Astrocyte of the cerebellum (primary cell): ENCODE data around the gene GMDS.

Source experiments
- DNase-seq: peaks from one replicate; pipeline ENCODE4 v3.0.0-alpha.2; 2011; ENCODE audit warnings: low read depth
- H3K4me3 ChIP-seq: 2 replicates; pipeline ENCODE4 v1.5.1; 2011; ENCODE audit warnings: mild to moderate bottlenecking, low read depth, low read length, moderate library complexity
- in situ Hi-C: cut with HindIII; loops from 2 replicates; pipeline ENCODE4 v1.10.0; 2017; ENCODE audit warnings: low sequenced_read_pairs
- TF ChIP-seq, protein P1 (sequence below): IDR thresholded peaks from 2 replicates; pipeline ENCODE4 v1.5.1; 2012; ENCODE audit warnings: low read length, low read depth, moderate library complexity, mild to moderate bottlenecking; ENCODE audit errors: missing control alignments

Gene GMDS

GRCh38 chr6:1719922-1720321 lies 525.5 kb downstream of the GMDS start:
- in situ Hi-C loops: loop anchor here (5.0 kb wide), 1 partner anchor 67 kb away; no protein-coding TSS in a partner anchor
- TF ChIP-seq, protein P1, sequence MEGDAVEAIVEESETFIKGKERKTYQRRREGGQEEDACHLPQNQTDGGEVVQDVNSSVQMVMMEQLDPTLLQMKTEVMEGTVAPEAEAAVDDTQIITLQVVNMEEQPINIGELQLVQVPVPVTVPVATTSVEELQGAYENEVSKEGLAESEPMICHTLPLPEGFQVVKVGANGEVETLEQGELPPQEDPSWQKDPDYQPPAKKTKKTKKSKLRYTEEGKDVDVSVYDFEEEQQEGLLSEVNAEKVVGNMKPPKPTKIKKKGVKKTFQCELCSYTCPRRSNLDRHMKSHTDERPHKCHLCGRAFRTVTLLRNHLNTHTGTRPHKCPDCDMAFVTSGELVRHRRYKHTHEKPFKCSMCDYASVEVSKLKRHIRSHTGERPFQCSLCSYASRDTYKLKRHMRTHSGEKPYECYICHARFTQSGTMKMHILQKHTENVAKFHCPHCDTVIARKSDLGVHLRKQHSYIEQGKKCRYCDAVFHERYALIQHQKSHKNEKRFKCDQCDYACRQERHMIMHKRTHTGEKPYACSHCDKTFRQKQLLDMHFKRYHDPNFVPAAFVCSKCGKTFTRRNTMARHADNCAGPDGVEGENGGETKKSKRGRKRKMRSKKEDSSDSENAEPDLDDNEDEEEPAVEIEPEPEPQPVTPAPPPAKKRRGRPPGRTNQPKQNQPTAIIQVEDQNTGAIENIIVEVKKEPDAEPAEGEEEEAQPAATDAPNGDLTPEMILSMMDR: no peak
- no peak for DNase-seq
- H3K4me3 ChIP-seq: no peak overlapping the region

- TF ChIP-seq, protein P1: no peak
- DNase-seq: peak; percentile 12
- H3K4me3 ChIP-seq: no peak overlapping the region
- in situ Hi-C loops: no loop called here
These were observed 528.5 kb downstream of the GMDS start for GRCh38 chr6:1716868-1717267.

- DNase-seq: no peak
- TF ChIP-seq, protein P1: no peak
- no peak overlapping the region for H3K4me3 ChIP-seq
- in situ Hi-C loops: no loop called here
These were observed 529.0 kb downstream of the GMDS start for GRCh38 chr6:1716396-1716795.

DNA sequence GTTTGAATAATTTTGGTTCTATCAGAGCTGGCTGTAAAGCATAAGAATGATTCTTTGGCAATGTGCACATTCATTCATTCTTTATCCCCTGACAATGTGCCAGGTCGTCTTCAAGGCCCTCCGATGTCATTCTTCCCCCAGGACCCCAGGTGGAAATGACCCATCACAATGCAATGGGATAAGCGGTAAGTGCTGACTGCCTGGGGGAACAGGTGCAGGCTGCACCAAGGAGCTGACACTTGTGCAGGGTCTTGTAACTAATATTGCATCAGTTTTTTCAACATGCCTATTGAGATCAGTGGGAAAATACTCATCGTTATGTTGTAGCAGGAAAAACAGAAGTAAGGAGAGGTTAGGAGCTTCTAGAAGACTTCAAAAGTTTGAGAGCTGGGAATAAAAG lies 530.1 kb downstream of the GMDS start:
- H3K4me3 ChIP-seq: no peak overlapping the region
- no peak for DNase-seq
- TF ChIP-seq, protein P1: no peak
- in situ Hi-C loops: no loop called here

DNA sequence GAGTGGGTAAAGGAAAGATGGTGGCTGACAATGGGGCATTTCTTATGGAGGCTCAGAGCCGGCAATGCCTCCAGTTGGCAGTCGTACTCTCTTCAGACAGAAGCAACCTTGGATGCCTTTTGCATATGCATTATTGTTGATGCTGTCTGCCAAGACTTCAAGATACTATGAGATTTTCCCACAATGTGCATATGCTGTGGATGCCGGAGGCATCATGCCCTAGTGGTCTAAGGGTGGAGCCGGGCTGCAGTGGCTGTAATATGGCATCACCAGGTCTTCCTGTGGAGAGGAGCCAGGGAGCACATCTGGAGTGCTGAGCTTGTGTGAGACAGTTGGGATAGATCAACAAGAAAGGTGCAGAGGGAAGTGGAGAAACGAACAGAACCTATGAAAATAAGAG lies 530.8 kb downstream of the GMDS start:
- DNase-seq: no peak
- TF ChIP-seq, protein P1: no peak
- in situ Hi-C loops: no loop called here
- H3K4me3 ChIP-seq: no peak overlapping the region

DNA sequence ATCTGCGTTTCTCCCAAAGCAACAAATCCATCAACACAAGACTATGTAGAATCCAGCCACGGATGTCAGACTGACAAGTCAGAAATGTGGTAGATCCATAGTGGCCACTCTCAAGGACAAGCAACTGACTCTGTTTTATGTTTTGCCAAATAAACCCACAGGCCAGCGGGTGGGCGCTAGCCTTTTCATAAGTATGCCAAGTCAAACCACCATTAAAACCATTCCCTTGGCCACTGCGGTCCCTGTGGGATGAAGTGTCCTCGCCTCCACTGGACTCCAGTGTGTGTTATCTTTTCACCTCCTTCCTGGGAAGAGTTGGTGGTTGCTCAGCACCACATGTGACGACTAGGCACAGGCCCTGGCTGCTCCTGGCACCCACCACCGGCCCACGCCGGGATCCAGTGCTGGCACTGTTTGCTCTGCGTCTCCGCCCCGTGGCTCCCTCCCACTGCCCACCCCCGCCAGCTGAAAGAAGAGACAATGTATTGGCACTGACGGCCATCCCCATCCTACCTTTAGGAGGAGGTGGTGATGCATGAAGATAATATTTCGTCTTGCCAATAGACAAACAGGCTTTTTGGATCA lies 532.3 kb downstream of the GMDS start:
- DNase-seq: peak; percentile 12
- H3K4me3 ChIP-seq: no peak overlapping the region
- TF ChIP-seq, protein P1: no peak
- in situ Hi-C loops: no loop called here
